H9 (cell line): ENCODE results near the gene SYT9. TPM values are rescaled to one million over a fixed set of nuclear protein-coding genes. Genes with fewer than 3 reads are reported as not detected.

Experiments
- DNase-seq: peaks from one replicate; pipeline ENCODE4 v3.0.0-alpha.2; 2017
- H2AFZ ChIP-seq: one replicate; pipeline ENCODE4 v1.6.1; 2013; ENCODE audit warnings: mild to moderate bottlenecking, low read length, control low read depth, moderate library complexity
- H2AK5ac ChIP-seq: 2 replicates; pipeline ENCODE4 v1.6.1; 2013; ENCODE audit warnings: low read length, control low read depth, mixed read lengths; ENCODE audit not compliant: insufficient read length
- H2BK120ac ChIP-seq: one replicate; pipeline ENCODE4 v1.6.1; 2013; ENCODE audit warnings: low read depth, mild to moderate bottlenecking, low read length, control low read depth, inconsistent platforms; ENCODE audit not compliant: poor library complexity, severe bottlenecking
- H2BK12ac ChIP-seq: 2 replicates; pipeline ENCODE4 v1.6.1; 2013; ENCODE audit warnings: low read length, control low read depth, mixed read lengths, low read depth; ENCODE audit not compliant: insufficient read length
- H2BK15ac ChIP-seq: 2 replicates; pipeline ENCODE4 v1.6.1; 2013; ENCODE audit warnings: low read depth, low read length, control low read depth
- H2BK20ac ChIP-seq: one replicate; pipeline ENCODE4 v1.6.1; 2013; ENCODE audit warnings: low read depth, mild to moderate bottlenecking, low read length, control low read depth, inconsistent platforms; ENCODE audit not compliant: poor library complexity, severe bottlenecking
- H2BK5ac ChIP-seq: 2 replicates; pipeline ENCODE4 v1.6.1; 2013; ENCODE audit warnings: low read length, control low read depth, mixed read lengths; ENCODE audit not compliant: insufficient read length
- H3K14ac ChIP-seq: 2 replicates; pipeline ENCODE4 v1.6.1; 2013; ENCODE audit warnings: low read length, control low read depth; ENCODE audit not compliant: insufficient read depth
- H3K18ac ChIP-seq: 2 replicates; pipeline ENCODE4 v1.6.1; 2013; ENCODE audit warnings: low read depth, mild to moderate bottlenecking, mixed read lengths, low read length, control low read depth; ENCODE audit not compliant: insufficient read length
- H3K23ac ChIP-seq: 2 replicates; pipeline ENCODE4 v1.6.1; 2013; ENCODE audit warnings: low read length, control low read depth, mixed read lengths, low read depth; ENCODE audit not compliant: insufficient read length
- H3K23me2 ChIP-seq: 2 replicates; pipeline ENCODE4 v1.6.1; 2013; ENCODE audit warnings: low read depth, mild to moderate bottlenecking, mixed read lengths, low read length, control low read depth; ENCODE audit not compliant: insufficient read length, poor library complexity, severe bottlenecking
- H3K27ac ChIP-seq: 2 replicates; pipeline ENCODE4 v1.5.1; 2013; ENCODE audit warnings: low read length, control low read depth, mixed read lengths, low read depth; ENCODE audit not compliant: insufficient read length
- H3K27me3 ChIP-seq: 2 replicates; pipeline ENCODE4 v1.6.1; 2013; ENCODE audit warnings: low read length, control low read depth, inconsistent platforms; ENCODE audit not compliant: insufficient read depth
- H3K4ac ChIP-seq: 2 replicates; pipeline ENCODE4 v1.6.1; 2013; ENCODE audit warnings: low read depth, mild to moderate bottlenecking, control low read depth, inconsistent platforms, low read length, moderate library complexity
- H3K4me1 ChIP-seq: 2 replicates; pipeline ENCODE4 v1.6.1; 2013; ENCODE audit warnings: low read length, control low read depth, inconsistent platforms; ENCODE audit not compliant: insufficient read depth
- H3K4me2 ChIP-seq: 2 replicates; pipeline ENCODE4 v1.6.1; 2013; ENCODE audit warnings: low read length, control low read depth, mixed read lengths; ENCODE audit not compliant: insufficient read length, insufficient read depth
- H3K56ac ChIP-seq: 2 replicates; pipeline ENCODE4 v1.6.1; 2013; ENCODE audit warnings: low read depth, mild to moderate bottlenecking, mixed read lengths, low read length, control low read depth; ENCODE audit not compliant: insufficient read length
- H3K79me1 ChIP-seq: 2 replicates; pipeline ENCODE4 v1.6.1; 2013; ENCODE audit warnings: low read depth, mild to moderate bottlenecking, moderate library complexity, low read length, control low read depth, inconsistent platforms; ENCODE audit not compliant: insufficient read depth, poor library complexity, severe bottlenecking
- H3K79me2 ChIP-seq: 2 replicates; pipeline ENCODE4 v1.6.1; 2013; ENCODE audit warnings: low read length, control low read depth, inconsistent platforms; ENCODE audit not compliant: insufficient read depth
- H3K9ac ChIP-seq: 2 replicates; pipeline ENCODE4 v1.6.1; 2013; ENCODE audit warnings: low read length, control low read depth, mixed read lengths; ENCODE audit not compliant: insufficient read length; ENCODE audit errors: extremely low read depth
- H3K9me3 ChIP-seq: one replicate; pipeline ENCODE4 v1.6.1; 2013; ENCODE audit warnings: low read depth, low read length, inconsistent platforms; ENCODE audit not compliant: control insufficient read depth
- H3T11ph ChIP-seq: one replicate; pipeline ENCODE4 v1.6.1; 2013; ENCODE audit warnings: mild to moderate bottlenecking, low read length, control low read depth, inconsistent platforms
- H4K20me1 ChIP-seq: one replicate; pipeline ENCODE4 v1.6.1; 2013; ENCODE audit not compliant: control insufficient read depth, insufficient read length, insufficient read depth
- H4K5ac ChIP-seq: 2 replicates; pipeline ENCODE4 v1.6.1; 2013; ENCODE audit warnings: low read depth, mild to moderate bottlenecking, mixed read lengths, low read length, control low read depth; ENCODE audit not compliant: insufficient read length
- H4K8ac ChIP-seq: replicated peaks from 2 replicates; pipeline ENCODE4 v1.6.1; 2013; ENCODE audit warnings: low read length, control low read depth, mixed read lengths, low read depth; ENCODE audit not compliant: insufficient read length
- H4K91ac ChIP-seq: 2 replicates; pipeline ENCODE4 v1.6.1; 2013; ENCODE audit warnings: low read depth, mild to moderate bottlenecking, moderate library complexity, mixed read lengths, low read length, control low read depth; ENCODE audit not compliant: insufficient read length
- H3K27ac Mint-ChIP-seq, 3 experiments: 2 replicates in 2 of 3; 3 replicates in 1 of 3; pipeline ENCODE4 v1.8.0; 2020 to 2021; ENCODE audit warnings: mixed read lengths in 3 of 3, mild to moderate bottlenecking in 1 of 3, moderate library complexity in 1 of 3
- H3K27me3 Mint-ChIP-seq: 2 replicates; pipeline ENCODE4 v1.8.0; 2021; ENCODE audit warnings: low read depth, mild to moderate bottlenecking, moderate library complexity, mixed read lengths
- H3K36me3 Mint-ChIP-seq, 3 experiments: 2 replicates in 2 of 3; 3 replicates in 1 of 3; pipeline ENCODE4 v1.8.0; 2020 to 2021; ENCODE audit warnings: low read depth in 3 of 3, mixed read lengths in 3 of 3; ENCODE audit not compliant: insufficient read depth in 1 of 3
- H3K4me1 Mint-ChIP-seq, 2 experiments: 2 replicates each; pipeline ENCODE4 v1.8.0; 2020; ENCODE audit warnings: mixed read lengths in 2 of 2
- H3K4me3 Mint-ChIP-seq, 2 experiments: 2 replicates in 1 of 2; 3 replicates in 1 of 2; pipeline ENCODE4 v1.8.0; 2020 to 2021; ENCODE audit warnings: mild to moderate bottlenecking in 2 of 2, mixed read lengths in 2 of 2, moderate library complexity in 1 of 2
- H3K9me3 Mint-ChIP-seq, 2 experiments: 2 replicates in 1 of 2; 3 replicates in 1 of 2; pipeline ENCODE4 v1.8.0; 2020; ENCODE audit warnings: mild to moderate bottlenecking in 2 of 2, mixed read lengths in 2 of 2, moderate library complexity in 1 of 2
- WGBS: extraction: QIAGEN DNeasy Blood & Tissue Kit; methylation state at CpG from one replicate; pipeline ENCODE4 v1.1.7; 2013; ENCODE audit warnings: missing lambda C conversion rate, low lambda C conversion rate, mixed read lengths; ENCODE audit not compliant: insufficient read length; ENCODE audit errors: extremely low coverage; 5-methylcytosine and 5-hydroxymethylcytosine counted together
- total RNA-seq: library from RNA; stranded (reverse); gene quantifications from 2 replicates; pipeline ENCODE4 v1.2.1, GENCODE V29; 2021
- TF ChIP-seq, protein P1 (sequence below): fragments of 200-600 bp; sonication (generic); conservative IDR thresholded peaks from 3 replicates; pipeline ENCODE4 v1.8.0; 2021; ENCODE audit warnings: antibody characterized with exemption, mild to moderate bottlenecking

Gene SYT9
- total RNA-seq, 1 experiment from 2014 or later = 0.63 TPM

DNA sequence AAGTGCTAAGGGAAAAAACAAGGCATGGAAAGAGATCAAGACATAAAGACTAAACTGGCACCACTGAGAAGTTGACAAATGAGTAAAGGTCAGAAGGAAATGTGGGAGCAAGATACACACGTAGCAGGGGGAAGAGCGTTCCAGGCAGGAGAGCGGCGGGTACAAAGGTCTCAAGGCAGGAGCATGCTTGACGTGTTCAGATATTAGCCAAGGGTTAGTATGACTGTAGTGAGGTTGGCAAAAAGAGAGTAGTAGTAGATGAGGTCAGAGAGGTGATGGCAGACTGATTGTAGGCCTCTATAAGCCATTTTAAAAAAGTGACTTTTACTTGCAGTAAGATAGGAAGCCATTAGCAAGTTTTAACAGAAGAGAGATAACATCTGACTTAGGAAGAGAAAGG is 9.9 kb downstream of the SYT9 start:
- Histone ChIP-seq H2BK12ac (no peak overlapping the region), H3K27me3 (no peaks in the 10 kb centered on the region), H3T11ph (no peak overlapping the region), H3K27ac (no peak overlapping the region), H2BK20ac (no peak overlapping the region), H3K4ac (no peak overlapping the region), H4K5ac (no peak overlapping the region), H3K23me2 (no peaks in the 10 kb centered on the region), H2AFZ (no peak overlapping the region), H3K23ac (no peak overlapping the region), H3K4me1 (no peaks in the 10 kb centered on the region), H4K91ac (no peak overlapping the region), H3K79me2 (no peaks in the 10 kb centered on the region), H3K9ac (no peak overlapping the region), H2BK120ac (no peak overlapping the region), H3K14ac (no peak overlapping the region), H4K20me1 (no peaks in the 10 kb centered on the region), H3K4me2 (no peak overlapping the region), H2AK5ac (no peak overlapping the region), H2BK5ac (no peak overlapping the region), H4K8ac (no peak overlapping the region), H3K56ac (no peak overlapping the region), H2BK15ac (no peak overlapping the region), H3K79me1 (no peaks in the 10 kb centered on the region), H3K18ac (no peak overlapping the region), H3K9me3 (no peaks in the 10 kb centered on the region)
- Mint-ChIP-seq H3K36me3 (no peaks in the 10 kb centered on the region), H3K27me3 (peaks cover 4% of the 10 kb centered on the region), H3K27ac (no peak overlapping the region), H3K9me3 (no peaks in the 10 kb centered on the region), H3K4me1 (no peaks in the 10 kb centered on the region), H3K4me3 (no peak overlapping the region)
- TF ChIP-seq, protein P1, sequence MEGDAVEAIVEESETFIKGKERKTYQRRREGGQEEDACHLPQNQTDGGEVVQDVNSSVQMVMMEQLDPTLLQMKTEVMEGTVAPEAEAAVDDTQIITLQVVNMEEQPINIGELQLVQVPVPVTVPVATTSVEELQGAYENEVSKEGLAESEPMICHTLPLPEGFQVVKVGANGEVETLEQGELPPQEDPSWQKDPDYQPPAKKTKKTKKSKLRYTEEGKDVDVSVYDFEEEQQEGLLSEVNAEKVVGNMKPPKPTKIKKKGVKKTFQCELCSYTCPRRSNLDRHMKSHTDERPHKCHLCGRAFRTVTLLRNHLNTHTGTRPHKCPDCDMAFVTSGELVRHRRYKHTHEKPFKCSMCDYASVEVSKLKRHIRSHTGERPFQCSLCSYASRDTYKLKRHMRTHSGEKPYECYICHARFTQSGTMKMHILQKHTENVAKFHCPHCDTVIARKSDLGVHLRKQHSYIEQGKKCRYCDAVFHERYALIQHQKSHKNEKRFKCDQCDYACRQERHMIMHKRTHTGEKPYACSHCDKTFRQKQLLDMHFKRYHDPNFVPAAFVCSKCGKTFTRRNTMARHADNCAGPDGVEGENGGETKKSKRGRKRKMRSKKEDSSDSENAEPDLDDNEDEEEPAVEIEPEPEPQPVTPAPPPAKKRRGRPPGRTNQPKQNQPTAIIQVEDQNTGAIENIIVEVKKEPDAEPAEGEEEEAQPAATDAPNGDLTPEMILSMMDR = no peak
- no peak for DNase-seq
- no CpG with 5 or more reads among the region's 5 CpGs for WGBS
